Activated CD4-positive, alpha-beta T cell treated with anti-CD3 and anti-CD28 coated beads for 48 hours (primary cell): ENCODE results near the gene ANK2.

ENCODE experiments used
- DNase-seq: peaks from one replicate; pipeline ENCODE4 v3.0.0-alpha.2; 2020

ANK2 gene

GRCh38 chr4:113355550-113356371 is 306.3 kb downstream of the ANK2 start:
- DNase-seq: peak; percentile 83

- no peak for DNase-seq
Observed at GRCh38 chr4:113356453-113356852, 307.0 kb downstream of the ANK2 start.

- DNase-seq: no peak
Observed at GRCh38 chr4:113358784-113359183, 309.3 kb downstream of the ANK2 start.

DNA sequence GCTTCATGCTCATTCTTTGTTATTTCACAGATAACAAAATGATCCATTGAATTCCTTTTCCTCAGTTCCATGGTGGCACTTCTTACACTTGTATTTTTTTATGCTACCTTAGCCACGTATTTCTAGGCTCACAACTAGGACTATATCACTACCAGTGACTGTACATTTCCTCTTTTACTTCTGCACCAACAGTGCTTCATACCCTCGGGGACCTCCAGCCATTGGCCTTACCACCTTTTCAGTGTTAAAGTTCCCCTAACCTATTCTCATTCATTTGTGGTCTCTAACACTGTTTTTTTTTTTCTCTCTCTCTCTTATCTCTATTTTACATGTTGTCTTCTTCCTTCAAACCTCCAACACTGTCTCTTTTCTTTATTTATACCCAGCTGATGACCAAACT is 315.9 kb downstream of the ANK2 start:
- no peak for DNase-seq

DNA sequence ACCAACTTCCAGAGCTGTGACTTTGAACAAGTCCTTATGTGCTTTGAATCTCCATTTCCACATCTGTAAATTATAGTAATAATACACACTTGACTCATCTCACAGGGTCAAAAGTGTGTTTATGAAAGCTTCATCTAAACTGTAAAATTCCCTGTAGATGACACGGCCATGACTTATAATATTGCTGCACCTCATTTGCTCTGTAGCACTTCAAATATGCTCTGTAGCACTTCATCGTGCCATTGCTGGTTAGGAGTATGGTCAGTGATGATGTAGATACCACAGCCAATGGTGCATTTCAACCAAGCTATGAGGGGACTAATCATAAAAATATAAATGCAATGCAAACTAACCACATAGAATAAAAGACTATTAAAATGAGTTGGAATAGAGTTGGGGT is 318.6 kb downstream of the ANK2 start:
- DNase-seq: no peak

GRCh38 chr4:113371111-113371510 is 321.7 kb downstream of the ANK2 start:
- DNase-seq: no peak

DNA sequence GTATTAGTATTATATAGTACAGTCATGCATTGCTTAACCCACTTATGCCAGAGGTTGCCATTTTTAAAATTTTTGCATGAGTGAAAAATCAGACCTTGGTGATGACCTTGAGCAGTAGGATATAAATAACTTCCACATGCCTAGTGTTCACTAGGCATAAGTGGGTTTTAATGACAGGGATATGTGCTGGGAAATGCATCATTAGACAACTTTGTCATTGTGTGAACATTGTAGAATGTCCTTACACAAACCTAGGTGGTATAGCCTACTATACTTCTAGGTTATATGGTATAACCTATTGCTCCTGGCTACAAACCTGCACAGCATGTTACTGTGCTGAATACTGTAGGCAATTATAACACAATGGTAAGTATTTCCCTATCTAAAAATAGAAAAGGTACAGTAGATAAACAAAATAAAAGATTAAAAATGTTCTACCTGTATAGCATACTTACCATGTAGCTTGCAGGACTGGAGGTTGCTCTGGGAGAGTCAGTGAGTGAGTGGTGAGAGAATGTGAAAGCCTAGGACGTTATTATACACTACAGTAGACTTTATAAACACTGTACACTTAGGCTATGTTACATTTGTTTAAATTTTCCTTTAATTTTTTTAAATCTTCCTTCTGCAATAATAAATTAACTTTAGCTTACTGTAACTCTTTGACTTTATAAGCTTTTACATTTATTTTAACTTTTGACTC is 326.7 kb downstream of the ANK2 start:
- DNase-seq: no peak

DNA sequence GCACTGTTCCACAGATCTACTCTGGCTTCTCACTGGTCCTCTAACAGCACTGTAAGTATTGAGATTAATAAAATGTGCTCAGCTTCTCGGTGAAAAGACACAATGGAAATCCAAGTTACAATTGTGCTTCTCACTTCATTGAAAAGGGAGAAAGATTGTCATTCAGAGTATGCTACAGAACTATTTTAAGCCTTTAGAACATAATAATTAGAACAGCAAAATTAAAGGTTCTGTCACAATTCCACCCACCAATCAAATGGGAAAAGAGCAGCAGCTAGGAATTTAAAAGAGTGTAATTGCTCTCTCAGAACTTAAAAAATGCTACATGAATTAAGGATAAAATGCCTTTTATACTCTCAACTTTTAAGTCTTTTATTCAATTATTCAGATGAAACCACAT is 329.4 kb downstream of the ANK2 start:
- no peak for DNase-seq

DNA sequence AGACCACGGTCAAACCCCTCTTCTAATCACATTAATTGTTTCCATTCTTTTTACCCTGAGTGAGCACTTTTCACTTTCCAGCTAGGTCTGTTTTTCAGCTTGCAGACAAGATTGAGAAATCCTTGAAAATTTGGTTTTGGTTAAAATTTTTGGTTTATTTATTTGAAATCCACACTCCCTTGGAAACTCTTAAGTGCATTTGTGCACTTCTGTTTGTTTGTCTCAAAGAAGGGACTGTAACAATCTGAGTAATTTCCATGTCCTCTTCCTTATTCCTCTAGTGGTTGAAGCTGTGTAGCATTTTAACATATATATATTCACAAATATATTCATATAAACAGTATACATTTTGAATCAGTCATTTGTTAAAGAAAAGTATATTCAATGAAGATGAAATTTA is 333.3 kb downstream of the ANK2 start:
- no peak for DNase-seq

DNA sequence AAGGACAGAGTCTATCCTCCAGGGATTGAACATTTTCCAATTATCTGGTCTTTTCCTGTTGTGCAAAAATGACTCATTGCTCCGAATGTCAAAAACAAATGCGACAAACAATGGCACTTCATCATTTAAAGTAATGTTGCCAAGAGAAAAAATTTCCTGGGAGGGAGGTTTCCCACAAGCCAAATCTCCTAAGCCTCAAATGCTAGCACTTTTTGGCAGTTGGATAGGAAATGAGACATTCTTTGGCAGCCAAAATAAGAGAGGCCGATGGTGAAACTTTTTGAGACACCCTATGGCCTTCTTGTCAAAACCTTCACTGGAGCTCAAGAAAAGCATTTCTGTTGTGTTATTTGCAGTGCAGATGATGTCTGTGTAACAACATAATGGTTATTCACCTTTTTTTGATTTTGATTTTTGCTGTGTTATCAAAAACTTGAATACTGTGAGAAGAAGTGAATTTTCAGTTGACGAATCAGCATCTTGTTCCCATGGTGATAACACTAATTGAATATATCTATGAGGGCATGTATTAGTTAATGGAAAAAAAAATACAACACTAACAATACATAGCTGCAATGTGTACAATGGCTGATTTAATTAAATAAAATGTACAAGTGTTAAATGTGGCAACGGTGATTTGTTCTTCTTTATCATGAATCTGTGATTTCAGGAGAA is 333.8 kb downstream of the ANK2 start:
- DNase-seq: no peak

DNA sequence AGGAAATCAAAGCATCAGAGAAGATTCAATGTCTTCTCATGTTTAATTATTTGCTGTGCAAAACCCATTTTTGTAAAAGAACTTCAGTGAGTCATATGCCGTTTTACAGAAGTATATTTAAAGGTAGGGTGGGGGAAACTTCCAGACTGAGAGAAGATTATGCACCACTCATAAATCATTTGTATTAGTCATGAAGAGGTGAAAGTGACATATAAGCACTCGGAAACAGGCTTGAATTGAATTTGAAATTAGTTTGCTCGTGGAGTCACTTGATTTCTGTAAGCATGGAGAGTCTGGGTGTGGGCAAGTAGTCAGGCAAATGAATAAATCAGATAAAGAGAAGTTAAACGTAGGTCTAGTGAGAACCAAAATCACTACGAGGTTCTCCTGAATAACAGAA is 335.1 kb downstream of the ANK2 start:
- DNase-seq: no peak

DNA sequence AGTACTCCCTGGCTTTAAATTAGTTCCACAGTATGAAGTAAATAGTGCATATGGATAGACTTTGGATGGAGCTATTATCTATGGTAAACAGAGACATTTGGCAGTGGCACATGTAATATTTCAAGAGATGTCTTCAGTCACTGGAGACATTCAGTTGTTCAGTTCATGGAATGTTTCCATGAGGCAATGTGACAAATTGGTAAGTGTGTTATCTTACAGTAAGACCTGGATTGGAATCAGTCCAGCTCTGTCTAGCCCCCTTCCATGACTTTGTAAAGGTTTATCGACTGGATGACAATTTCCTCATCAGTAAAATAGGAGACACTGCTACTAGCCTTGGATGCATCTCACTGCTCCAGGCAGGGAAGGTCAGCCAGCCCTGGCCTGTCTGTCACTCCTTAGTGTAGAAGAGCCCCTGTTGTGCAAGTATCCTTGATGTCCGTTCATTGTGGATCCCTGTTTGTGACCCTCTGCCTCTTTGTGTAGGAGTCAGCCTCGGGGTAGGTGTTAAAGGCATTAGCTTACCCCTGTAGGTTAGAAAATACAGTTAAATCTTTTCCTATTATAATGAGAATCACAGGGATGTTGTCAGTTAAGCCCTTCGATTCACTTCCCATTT is 335.9 kb downstream of the ANK2 start:
- DNase-seq: no peak

- DNase-seq: no peak
Observed at GRCh38 chr4:113389160-113389559, 339.7 kb downstream of the ANK2 start.

DNA sequence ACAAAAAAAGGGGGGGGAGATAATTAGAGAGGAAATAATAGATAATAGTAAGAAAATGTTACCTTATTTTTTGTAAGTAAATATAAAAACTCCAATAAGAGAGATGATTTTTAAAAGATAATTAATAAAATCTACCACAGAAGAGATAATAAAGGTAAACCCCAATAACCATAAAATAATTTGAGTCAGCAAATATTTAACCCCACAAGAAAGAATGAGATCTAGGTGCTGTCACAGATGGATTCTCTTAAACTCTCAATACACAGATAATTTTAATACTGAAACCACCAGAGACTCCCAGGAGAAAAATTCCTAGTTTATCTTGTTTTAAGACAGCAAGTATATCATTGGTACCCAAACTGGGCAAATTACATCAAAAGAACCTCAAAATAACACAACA is 341.4 kb downstream of the ANK2 start:
- DNase-seq: no peak

- DNase-seq: no peak
Observed at GRCh38 chr4:113394108-113394729, 344.8 kb downstream of the ANK2 start.

- DNase-seq: peak; percentile 49
Observed at GRCh38 chr4:113394730-113395530, 345.5 kb downstream of the ANK2 start.

DNA sequence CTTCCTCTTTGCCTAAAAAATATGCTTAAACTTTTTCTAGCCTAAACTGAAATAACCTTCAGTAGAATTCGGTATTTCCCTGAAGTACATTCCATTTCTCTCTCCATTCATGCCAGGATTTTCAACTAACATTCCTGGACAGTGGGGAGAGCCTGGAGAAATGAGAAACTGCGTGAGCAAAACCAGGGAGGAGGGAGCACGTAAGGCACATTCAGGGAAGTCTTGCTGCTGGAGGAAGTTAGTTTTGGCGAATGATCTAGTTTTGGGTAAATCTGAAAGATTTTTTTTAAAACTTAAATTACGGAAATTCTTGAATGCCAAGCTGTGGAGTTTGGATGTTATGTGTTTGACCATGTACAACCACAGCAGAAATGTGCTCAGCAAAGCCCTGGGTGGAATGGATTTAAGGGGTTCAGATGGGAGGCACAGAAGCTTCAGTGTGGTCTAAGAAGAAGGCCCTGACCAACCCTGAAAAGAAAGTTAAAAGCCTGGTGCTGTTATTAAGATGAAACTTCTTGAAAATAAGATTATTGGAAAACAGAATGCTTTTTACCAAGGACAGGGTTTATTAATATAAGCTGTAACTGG is 347.8 kb downstream of the ANK2 start:
- no peak for DNase-seq

DNA sequence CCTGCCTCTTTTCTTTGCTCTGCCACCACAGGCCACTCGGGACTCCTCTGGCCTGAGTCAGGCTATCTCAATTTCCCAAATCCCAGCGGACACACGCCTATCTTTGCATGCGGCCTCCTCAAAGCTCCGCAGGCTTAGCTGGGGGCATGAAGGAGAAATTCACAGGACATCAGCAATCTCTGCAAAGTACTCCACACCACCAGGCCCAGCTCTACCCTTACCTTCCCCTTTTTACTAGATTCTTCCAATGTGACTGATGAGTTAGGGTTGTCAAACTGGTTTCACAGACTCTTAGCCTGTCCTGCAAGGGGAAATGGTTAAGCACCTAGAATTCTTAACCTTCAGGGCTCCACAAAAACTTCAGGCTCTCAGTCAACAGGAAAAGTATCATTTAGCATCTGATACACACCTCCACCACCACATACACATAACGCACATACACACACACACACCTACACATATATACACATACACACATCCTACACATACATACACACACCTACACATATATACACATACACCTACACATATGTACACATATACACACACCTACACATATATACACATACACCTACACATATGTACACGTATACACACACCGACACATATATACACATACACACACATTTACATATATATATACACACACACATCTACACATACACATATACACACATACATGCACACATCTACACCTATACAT is 349.1 kb downstream of the ANK2 start:
- DNase-seq: no peak

DNA sequence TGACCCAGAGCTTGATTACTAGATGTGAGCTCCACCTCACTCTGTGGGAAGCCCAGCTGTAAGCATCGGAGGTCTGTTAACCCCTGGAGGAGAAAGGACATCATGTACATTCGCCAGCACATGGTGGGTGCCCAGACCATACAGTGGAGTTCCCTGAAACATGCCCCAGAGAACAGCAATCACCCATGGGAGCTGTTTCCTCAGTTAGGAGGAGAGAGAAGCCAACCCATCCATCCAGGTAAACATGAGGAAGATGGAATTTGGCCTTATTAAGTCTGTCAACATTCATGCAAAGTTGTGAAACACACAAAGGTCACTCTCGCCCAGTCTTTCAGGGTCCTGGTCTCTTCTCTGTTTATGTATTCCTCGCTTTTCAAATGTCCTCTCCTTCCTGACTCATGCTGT is 354.7 kb downstream of the ANK2 start:
- DNase-seq: no peak

DNA sequence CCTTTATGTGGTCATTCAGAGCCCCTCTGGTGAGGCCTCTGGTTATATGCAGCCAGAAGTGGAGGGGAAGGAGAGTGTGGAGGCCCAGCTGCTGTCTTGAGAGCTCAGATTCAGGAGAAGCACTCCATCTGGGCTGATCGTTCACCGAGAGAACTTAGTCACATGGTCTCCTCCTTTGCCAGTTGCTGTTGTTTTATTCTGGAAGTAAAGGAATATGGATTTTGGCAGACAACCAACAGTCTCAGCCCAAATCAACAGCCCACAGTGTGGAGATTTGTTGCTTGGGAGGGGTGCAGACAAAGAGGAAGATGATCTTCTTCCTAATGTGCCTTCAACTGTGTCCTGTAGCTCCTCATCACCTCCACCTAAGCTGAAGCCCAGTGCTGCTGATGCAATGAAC is 355.4 kb downstream of the ANK2 start:
- DNase-seq: no peak
